ENCODE data around the gene HES4.
"Not testable (repeated sequence)": the region's sequence is repeated elsewhere in the genome, so short reads cannot be mapped to it uniquely, and the experiment has no call there.

The HES4 gene

GRCh38 chr1:1033009-1033587 lies 33.2 kb upstream of the HES4 start:
- DNase-seq, result no peak

GRCh38 chr1:1032424-1032823 lies 32.5 kb upstream of the HES4 start:
- DNase-seq, result no peak

GRCh38 chr1:1031659-1032235 lies 31.9 kb upstream of the HES4 start:
- DNase-seq, result no peak

- DNase-seq, result not testable (repeated sequence)
Observed at GRCh38 chr1:1030867-1031658, 31.2 kb upstream of the HES4 start.

- no peak for DNase-seq
Observed at GRCh38 chr1:1027791-1028190, 27.9 kb upstream of the HES4 start.

- no peak for DNase-seq
Observed at GRCh38 chr1:1026599-1027413, 26.9 kb upstream of the HES4 start.

- DNase-seq, result no peak
Observed at GRCh38 chr1:1025730-1026129, 25.8 kb upstream of the HES4 start.

- no peak for DNase-seq
Observed at GRCh38 chr1:1024771-1025699, 25.1 kb upstream of the HES4 start.

GRCh38 chr1:1024149-1024770 lies 24.4 kb upstream of the HES4 start:
- DNase-seq, result no peak

GRCh38 chr1:1023700-1024099 lies 23.8 kb upstream of the HES4 start:
- DNase-seq, result no peak

GRCh38 chr1:1022302-1023009 lies 22.6 kb upstream of the HES4 start:
- DNase-seq, result no peak

- no peak for DNase-seq
Observed at GRCh38 chr1:1021920-1022259, 22.0 kb upstream of the HES4 start.

GRCh38 chr1:1021010-1021919 lies 21.4 kb upstream of the HES4 start:
- DNase-seq, result no peak

- no peak for DNase-seq
Observed at GRCh38 chr1:1020415-1021009, 20.6 kb upstream of the HES4 start.

- DNase-seq, result no peak
Observed at GRCh38 chr1:1020000-1020404, 20.1 kb upstream of the HES4 start, which contains the start of gene AGRN. Gene AGRN, plus strand, starts transcription at chr1:1020120. Its CDS starts 53 bp downstream, at chr1:1020173.

GRCh38 chr1:1019122-1019999 lies 19.5 kb upstream of the HES4 start:
- no peak for DNase-seq

- DNase-seq, result not testable (repeated sequence)
Observed at GRCh38 chr1:1018321-1018685, 18.4 kb upstream of the HES4 start.
